Measurements from ENCODE around the gene MYEOV.

The MYEOV gene

DNA sequence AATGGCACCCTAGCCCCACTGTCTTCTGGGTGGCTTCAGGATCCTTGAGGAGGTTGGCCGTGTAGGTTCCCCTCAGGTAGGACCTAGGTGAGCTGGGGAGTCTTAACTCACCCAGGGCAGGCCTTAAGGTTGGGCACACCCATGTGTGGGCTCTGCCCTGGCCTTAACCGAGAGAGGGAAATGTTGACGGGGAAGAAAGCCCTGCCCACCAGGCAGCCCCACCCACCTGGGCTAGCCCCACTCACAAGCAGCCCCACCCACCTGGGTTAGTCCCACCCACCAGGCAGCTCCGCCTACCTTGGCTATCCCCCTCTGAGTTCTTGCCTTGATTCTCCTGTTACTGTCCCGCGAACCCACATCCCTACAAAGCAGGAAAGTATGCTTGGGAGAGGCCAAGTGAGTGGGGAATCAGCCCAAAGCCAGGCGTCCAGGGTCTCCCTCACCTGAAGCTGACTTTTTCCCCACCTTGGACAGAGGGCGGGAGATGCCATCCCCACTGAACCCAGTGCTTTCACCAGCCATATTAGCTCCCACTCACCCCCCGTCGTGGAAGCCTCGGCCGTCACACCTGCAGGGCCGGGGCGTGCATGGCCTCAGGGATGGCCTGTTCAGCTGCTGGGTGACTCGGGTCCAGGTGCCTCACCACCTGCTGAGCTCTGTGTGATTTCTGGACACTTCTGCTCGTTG is at the start of gene MYEOV:
TSS of gene MYEOV (plus strand) at position 337 of the 687 bp plus-strand sequence. CDS start 1,200 bp downstream, outside the sequence.
- in situ Hi-C loops (cut with MboI; ENCODE audit: low sequenced_read_pairs) = no loop called here

- in situ Hi-C loops (cut with MboI; ENCODE audit: low sequenced_read_pairs) = no loop called here
Measured at GRCh38 chr11:69244266-69244665, 49.7 kb upstream of the MYEOV start.

DNA sequence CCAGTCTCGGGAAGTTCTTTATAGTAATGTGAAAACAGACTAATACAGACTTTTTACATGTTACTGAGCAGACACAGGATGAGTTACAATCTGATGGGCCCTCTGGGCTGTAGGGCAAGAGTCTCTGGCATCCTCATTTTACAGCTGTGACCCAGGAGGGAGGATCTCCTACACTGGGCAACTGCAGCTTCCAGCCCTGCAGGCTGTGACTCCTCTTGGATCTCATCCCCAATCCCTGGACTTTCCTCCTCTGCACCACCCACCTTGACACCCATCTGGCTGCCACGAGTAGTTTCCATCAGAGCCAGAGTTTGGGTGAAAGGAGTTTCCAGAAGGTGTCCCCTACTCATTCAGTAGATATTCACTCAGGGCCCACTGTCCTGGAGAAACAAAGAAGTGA is 48.9 kb upstream of the MYEOV start:
- in situ Hi-C loops (cut with MboI; ENCODE audit: low sequenced_read_pairs) = no loop called here

DNA sequence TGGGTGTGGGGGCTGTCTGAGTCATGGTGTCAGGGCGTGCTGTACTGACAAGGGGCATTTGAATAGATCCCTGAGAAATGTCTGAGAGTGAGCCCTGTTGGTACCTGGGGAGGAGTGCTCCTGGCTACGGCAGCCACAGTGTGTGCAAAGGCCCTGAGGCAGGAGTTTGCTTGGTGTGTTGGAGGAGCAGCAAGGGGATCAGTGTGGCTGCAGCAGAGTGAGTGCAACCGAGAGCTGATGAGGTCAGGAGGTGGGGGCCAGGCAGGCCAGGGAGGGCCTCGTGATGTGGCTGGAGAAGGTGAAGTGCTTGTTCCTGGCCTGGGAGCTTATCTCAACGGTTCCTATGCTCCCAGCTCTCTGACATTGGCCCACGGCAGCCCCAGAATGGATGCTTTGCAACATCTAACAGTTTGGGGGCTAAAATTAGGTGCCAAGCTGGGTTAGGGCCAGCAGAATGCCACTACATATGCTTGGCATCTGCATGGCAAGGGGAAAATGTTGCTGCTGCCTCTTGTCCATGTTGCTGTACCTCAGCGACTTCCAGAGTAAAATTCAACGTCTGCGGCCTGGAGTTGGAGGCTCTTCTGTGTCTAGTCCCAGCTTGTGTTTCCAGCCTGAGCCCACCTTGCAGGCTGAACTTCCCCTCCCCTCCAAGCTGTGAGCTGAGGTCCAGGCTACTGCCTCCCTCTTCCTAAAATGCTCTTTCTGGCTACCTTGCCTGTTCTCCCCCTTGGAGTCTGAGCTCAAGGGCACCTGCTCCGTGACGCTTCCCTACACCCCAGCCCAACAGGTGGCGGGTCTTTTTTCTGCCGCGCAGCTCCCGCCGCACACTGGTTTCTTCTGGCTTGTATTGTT is 48.2 kb upstream of the MYEOV start:
- in situ Hi-C loops (cut with MboI; ENCODE audit: low sequenced_read_pairs) = no loop called here

- in situ Hi-C loops (cut with MboI; ENCODE audit: low sequenced_read_pairs) = no loop called here
Measured at GRCh38 chr11:69249311-69250185, 44.4 kb upstream of the MYEOV start.

- in situ Hi-C loops (cut with MboI; ENCODE audit: low sequenced_read_pairs) = no loop called here
Measured at GRCh38 chr11:69250186-69251056, 43.5 kb upstream of the MYEOV start.

DNA sequence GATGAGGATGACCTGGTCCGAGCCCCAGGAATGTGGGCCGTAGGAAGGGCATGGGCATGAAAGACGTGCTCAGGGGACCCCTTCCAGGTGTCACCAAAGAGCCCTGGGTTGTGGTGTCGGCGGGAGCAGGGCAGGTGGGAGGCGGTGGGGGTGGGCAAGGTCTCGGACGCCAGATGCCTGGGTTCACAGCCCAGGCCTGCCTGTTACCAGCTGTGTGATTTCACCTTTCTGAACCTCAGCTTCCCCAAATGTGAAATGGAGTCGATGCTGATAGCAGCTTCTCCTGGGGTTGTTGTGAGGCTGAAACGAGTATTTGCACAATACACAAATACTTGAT is 42.9 kb upstream of the MYEOV start:
- in situ Hi-C loops (cut with MboI; ENCODE audit: low sequenced_read_pairs) = no loop called here

GRCh38 chr11:69251639-69252489 is 42.1 kb upstream of the MYEOV start:
- in situ Hi-C loops (cut with MboI; ENCODE audit: low sequenced_read_pairs) = no loop called here

GRCh38 chr11:69252490-69252837 is 41.5 kb upstream of the MYEOV start:
- in situ Hi-C loops (cut with MboI; ENCODE audit: low sequenced_read_pairs) = no loop called here

GRCh38 chr11:69253028-69253427 is 40.9 kb upstream of the MYEOV start:
- in situ Hi-C loops (cut with MboI; ENCODE audit: low sequenced_read_pairs) = no loop called here

DNA sequence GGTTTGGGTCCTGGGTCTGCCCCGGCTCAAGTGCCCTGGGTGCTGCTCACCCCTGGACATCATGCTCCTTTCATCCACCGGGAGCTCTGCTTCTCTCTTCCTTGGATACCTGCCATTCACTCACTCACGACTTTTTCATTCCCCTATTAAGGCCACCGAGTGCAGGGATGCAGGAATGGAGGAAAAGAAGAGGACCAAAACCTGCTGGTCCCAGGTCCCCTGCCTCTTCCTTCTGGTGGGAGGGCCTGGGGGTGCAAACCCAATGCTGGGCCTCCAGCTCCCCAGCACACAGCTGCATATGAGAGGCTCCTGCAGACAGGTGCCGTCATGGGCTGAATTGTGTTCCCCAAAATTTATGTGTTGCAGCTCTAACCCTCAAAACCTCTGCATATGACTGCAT is 36.8 kb upstream of the MYEOV start:
- in situ Hi-C loops (cut with MboI; ENCODE audit: low sequenced_read_pairs) = no loop called here

DNA sequence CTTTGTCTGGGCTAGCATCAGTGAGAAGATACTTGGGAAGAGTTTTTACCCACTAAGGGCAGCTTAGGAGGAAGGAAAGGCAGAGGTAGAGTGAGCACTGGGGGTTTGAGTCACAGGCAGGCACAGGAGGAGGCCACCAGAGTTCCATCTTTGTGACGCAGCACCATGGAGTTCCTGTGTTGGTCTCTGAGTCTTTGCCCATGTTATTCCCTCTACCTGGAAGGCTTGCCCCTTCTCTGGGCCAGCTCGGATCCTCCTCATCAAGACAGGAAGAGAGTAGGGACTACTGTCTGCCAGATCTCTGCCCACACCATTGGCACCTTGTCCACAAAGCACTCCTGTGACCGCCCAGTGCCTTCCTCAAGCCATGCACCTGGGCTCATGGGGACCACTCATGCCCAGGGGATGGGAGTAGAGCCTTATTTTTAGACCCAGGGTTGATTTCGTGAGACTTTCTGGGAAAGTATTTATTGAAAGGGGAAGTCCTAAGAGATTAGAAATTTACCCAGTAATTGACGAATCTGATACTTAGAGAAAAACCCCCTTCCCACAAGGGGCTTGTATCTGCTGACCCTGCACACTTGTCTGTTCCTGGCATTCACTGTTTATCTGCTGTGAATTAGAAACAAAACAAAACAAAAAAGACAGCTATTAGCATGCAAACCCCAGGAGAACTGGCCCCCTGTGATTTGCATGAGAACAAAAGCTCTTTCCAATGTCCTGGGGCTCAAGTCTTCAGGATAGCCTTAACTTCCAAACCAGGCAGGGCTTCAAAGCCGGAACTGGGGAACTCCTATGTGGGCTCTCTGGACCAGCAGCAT is 35.9 kb upstream of the MYEOV start:
- in situ Hi-C loops (cut with MboI; ENCODE audit: low sequenced_read_pairs) = no loop called here

DNA sequence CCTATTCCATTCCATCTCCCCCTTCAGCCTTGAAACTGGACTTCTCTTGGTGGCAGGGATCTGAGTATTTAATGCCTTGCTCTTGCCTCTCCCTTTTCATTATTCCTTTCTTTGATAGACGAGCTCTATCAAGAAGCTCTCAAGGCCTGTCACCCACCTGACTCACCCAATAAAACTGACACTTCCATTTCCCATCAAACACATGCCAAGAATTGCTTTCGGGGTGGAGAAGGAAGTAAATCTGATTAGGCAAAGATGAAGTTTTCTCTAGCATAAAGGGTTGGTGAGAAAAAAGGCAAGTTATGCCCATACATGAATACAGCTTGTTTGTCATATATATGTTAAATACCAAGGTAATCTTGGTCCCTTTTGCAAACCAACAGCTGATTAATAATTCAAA is 34.9 kb upstream of the MYEOV start:
- in situ Hi-C loops (cut with MboI; ENCODE audit: low sequenced_read_pairs) = no loop called here

DNA sequence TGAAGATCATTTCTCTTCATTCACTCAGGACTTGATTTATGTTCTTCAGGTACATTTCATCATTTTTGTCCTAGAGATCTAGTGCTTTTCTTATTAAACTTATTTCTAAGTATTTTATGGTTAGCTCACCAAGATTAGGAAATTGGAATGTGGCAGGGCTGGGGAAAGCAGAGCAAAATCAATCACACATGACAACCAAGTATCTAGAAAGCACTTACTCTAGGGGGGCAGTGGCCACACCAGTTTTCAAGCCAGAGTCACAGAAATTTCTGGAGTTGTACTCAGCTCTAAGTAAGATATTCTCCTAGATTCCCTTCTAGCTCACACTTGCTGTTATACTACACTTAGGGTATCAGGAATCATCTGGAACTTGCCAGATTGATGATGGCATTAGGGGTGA is 33.3 kb upstream of the MYEOV start:
- in situ Hi-C loops (cut with MboI; ENCODE audit: low sequenced_read_pairs) = no loop called here

GRCh38 chr11:69261116-69261515 is 32.8 kb upstream of the MYEOV start:
- in situ Hi-C loops (cut with MboI; ENCODE audit: low sequenced_read_pairs) = no loop called here

- in situ Hi-C loops (cut with MboI; ENCODE audit: low sequenced_read_pairs) = no loop called here
Measured at GRCh38 chr11:69262918-69263735, 30.8 kb upstream of the MYEOV start.

DNA sequence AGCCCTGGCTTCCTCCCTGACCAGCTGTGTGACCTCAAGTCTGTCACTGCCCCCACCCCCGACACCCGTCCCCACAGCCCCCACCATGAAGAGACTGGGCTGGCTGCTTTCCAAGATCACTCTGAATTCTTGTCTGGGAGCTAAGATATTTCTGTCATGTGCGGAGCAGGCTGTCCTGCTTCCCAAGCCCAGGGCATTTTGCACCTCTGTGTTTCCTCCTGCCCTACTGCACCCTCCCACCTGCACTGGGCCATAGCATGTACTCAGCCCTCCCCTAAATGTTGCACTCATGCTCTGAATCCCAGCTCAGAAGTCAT is 30.3 kb upstream of the MYEOV start:
- in situ Hi-C loops (cut with MboI; ENCODE audit: low sequenced_read_pairs) = no loop called here

GRCh38 chr11:69264486-69264885 is 29.5 kb upstream of the MYEOV start:
- in situ Hi-C loops (cut with MboI; ENCODE audit: low sequenced_read_pairs) = no loop called here
